ENCODE results near the gene CCDC57. TPM values are rescaled to one million over a fixed set of nuclear protein-coding genes. Genes with fewer than 3 reads are reported as not detected.

Gene CCDC57
- polyA plus RNA-seq, 4 donors: 33.4 to 79.9 (median 43.5) TPM

- peak; percentile 81 to 88 (median 88) for DNase-seq (ENCODE audit: low read depth in 4 of 4, low spot score in 3 of 4)
Measured at GRCh38 chr17:82098169-82098938, 114.3 kb downstream of the CCDC57 start, which contains the start of gene FASN. Gene FASN, minus strand, starts transcription at chr17:82098236. Its CDS starts 1,791 bp downstream, at chr17:82096445.

GRCh38 chr17:82097919-82098168 lies 114.8 kb downstream of the CCDC57 start:
- no peak for DNase-seq (ENCODE audit: low read depth in 4 of 4, low spot score in 3 of 4)

- DNase-seq (ENCODE audit: low read depth in 4 of 4, low spot score in 3 of 4): no peak
Measured at GRCh38 chr17:82097184-82097918, 115.3 kb downstream of the CCDC57 start.

GRCh38 chr17:82096709-82097183 lies 115.9 kb downstream of the CCDC57 start:
- no peak for DNase-seq (ENCODE audit: low read depth in 4 of 4, low spot score in 3 of 4)

GRCh38 chr17:82095777-82096708 lies 116.6 kb downstream of the CCDC57 start:
- DNase-seq (ENCODE audit: low read depth in 4 of 4, low spot score in 3 of 4): no peak

- DNase-seq (ENCODE audit: low read depth in 4 of 4, low spot score in 3 of 4): no peak
Measured at GRCh38 chr17:82094931-82095776, 117.5 kb downstream of the CCDC57 start.

GRCh38 chr17:82092995-82093751 lies 119.5 kb downstream of the CCDC57 start:
- no peak for DNase-seq (ENCODE audit: low read depth in 4 of 4, low spot score in 3 of 4)

GRCh38 chr17:82092628-82092994 lies 120.0 kb downstream of the CCDC57 start:
- DNase-seq (ENCODE audit: low read depth in 4 of 4, low spot score in 3 of 4): no peak

GRCh38 chr17:82092094-82092586 lies 120.5 kb downstream of the CCDC57 start:
- DNase-seq (ENCODE audit: low read depth in 4 of 4, low spot score in 3 of 4): no peak

- no peak for DNase-seq (ENCODE audit: low read depth in 4 of 4, low spot score in 3 of 4)
Measured at GRCh38 chr17:82091264-82092066, 121.2 kb downstream of the CCDC57 start.

- no peak for DNase-seq (ENCODE audit: low read depth in 4 of 4, low spot score in 3 of 4)
Measured at GRCh38 chr17:82090549-82091263, 121.9 kb downstream of the CCDC57 start.

GRCh38 chr17:82089723-82090548 lies 122.7 kb downstream of the CCDC57 start:
- no peak for DNase-seq (ENCODE audit: low read depth in 4 of 4, low spot score in 3 of 4)

GRCh38 chr17:82088838-82089722 lies 123.6 kb downstream of the CCDC57 start:
- no peak for DNase-seq (ENCODE audit: low read depth in 4 of 4, low spot score in 3 of 4)

GRCh38 chr17:82087961-82088837 lies 124.4 kb downstream of the CCDC57 start:
- DNase-seq (ENCODE audit: low read depth in 4 of 4, low spot score in 3 of 4): no peak

Data from left renal pelvis (tissue), 4 donors.